ENCODE data around the gene NAP1L4.

GRCh38 chr11:2998073-2998850, 6.1 kb upstream of the NAP1L4 start:
- TF ChIP-seq CTCF (IDR thresholded peaks at IDR 0.05; ENCODE audit: poor library complexity, severe bottlenecking) (no peak), EP300 (conservative IDR thresholded peaks at IDR 0.05; ENCODE audit: poor library complexity, severe bottlenecking) (no peak), REST (IDR thresholded peaks at IDR 0.05; ENCODE audit: borderline replicate concordance) (no peak), MXI1 (conservative IDR thresholded peaks at IDR 0.05; ENCODE audit: poor library complexity, severe bottlenecking) (no peak), EZH2 (IDR thresholded peaks at IDR 0.05; ENCODE audit: borderline replicate concordance, insufficient read depth, low read length, poor library complexity, severe bottlenecking) (no peak), RAD21 (conservative IDR thresholded peaks at IDR 0.05) (no peak), POLR2AphosphoS5 (IDR thresholded peaks at IDR 0.05) (no peak), TAF1 (IDR thresholded peaks at IDR 0.05; ENCODE audit: low read depth) (no peak)

All from neural cell (in vitro differentiated cells).